Smooth muscle cell of the brain vasculature (primary cell): ENCODE measurements around the gene SLC7A9.

Experiments
- DNase-seq: peaks from one replicate; pipeline ENCODE4 v3.0.0-alpha.2; 2012; ENCODE audit warnings: low read depth, low spot score

Gene SLC7A9

DNA sequence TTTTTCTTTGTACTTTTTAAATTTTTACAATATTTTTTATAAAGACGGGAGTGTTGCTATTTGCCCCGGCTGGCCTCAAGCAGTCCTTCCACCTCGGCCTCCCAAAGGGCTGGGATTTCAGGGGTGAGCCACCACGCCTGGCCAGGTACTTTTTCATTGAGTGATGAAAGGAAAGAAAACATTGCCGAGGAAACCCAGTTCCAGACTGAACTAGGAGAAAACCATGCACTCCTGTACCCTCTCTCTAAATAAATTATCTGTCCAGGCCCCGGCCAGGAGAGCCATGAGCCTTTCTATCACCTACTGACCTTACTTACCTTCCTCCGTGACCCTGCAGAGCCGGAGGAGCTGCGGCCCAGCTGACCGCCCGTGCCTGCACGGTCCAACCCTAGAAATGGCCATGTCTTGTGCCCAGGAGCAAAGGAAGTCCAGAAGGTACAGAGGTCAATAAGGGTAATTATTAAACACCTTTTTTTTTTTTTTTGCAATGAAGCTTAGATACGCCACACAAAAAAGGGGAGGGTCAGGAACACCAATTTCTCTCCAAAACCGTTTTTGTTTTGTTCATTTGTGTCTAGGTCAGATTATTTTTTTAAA is at the start of gene SLC7A9:
TSS of gene SLC7A9 (minus strand) at position 399 of the 597 bp plus-strand sequence. CDS start 1,233 bp downstream, outside the sequence.
- DNase-seq: no peak

- DNase-seq: no peak
Measured at GRCh38 chr19:32919365-32919764, 49.8 kb upstream of the SLC7A9 start.

GRCh38 chr19:32917616-32917996 is 48.0 kb upstream of the SLC7A9 start:
- DNase-seq: no peak

DNA sequence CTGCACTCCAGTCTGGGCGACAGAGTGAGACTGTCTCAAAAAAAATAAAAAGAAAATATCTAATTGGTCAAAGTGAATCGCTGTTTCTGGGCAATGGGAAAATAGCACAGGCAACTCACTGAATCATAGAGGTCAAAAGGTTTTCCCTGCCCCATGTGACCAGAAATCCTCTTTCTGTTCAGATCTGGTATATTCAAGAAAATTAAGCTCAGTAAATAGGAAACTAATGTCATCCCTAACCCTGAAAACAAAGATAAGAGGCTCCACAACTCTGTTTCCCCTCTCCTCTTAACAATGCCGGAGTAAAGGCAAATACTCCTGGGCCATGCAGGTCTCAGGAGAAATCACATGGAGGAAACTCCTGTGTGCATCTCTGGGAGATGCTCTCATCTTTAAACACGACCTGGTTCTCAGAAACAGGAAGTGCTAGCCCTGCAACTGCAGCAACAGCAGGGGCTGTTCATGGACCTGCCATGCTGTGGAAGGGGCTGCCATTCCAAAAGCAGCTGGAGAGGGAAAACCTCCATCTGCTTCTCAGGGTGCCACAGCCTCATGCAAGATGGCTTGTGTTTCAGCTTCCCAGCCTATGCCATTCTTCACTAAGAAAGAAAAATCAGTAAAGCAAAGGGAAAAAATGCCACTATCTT is 47.5 kb upstream of the SLC7A9 start:
- no peak for DNase-seq

DNA sequence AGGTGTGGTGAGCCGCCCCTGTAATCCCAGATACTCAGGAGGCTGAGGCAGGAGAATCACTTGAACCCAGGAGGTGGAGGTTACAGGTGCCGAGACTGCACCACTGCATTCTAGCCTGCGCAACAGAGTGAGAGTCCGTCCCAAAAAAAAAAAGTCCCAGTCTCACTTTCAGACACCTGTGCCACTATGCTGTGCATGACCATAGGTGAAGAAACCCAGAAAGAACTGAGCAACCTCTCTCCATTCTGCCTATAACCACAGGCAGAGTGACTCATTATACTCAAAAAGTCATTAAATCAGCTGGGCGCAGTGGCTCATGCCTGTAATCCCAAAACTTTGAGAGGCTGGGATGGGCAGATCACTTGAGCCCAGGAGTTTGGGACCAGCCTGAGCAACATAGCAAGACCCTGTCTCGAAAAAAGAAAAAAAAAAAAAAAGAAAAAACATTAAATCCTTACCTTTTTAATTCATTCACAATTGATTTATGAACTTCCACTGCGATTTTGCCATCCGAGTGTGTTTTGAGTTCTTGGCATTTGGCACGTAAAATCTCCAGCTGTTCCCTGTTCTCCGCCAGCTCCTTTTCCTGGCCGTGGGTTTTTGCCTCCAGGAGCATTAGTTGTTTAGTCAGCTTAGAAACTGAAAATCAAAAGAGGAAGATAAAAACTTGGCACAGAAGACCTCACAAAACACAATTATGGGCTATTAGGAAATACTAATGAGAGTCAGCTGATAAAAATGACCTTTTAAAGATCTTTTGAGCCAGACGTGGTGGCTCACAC is 45.5 kb upstream of the SLC7A9 start:
- DNase-seq: no peak

DNA sequence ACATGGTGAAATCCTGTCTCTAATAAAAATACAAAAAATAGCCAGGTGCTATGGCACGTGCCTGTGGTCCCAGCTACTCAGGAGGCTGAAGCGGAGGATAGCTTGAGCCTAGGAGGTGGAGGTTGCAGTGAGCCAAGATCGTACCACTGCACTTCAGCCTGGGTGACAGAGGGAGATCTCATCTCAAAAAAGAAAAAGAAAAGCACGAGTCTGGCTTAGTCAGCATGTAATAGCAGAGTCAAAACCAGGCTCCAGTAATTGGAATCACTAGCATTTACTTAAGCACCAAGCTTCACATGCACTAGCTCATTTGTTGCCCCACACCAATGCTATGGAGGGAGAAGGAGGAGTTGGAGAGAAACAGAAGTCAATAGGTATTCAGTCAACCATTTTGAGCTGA is 41.9 kb upstream of the SLC7A9 start:
- no peak for DNase-seq

DNA sequence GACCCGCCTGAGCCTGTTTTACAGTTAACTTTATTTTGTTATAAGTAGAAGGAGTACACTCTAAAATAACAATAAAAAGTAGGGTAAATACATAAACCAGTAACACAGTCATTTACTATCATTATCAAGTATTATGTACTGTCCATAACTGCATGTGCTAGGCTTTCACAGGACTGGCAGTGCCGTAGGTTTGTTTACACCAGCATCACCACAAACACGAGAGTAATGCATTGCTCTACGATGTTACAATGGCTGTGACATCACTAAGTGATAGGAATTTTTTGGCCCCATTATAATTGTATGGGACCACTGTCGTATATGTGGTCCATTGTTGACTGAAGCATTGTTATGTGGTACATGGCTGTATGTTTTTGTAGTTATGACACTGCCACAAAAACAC is 41.3 kb upstream of the SLC7A9 start:
- no peak for DNase-seq

- DNase-seq: no peak
Measured at GRCh38 chr19:32910094-32910493, 40.5 kb upstream of the SLC7A9 start.

- DNase-seq: no peak
Measured at GRCh38 chr19:32909257-32909656, 39.7 kb upstream of the SLC7A9 start.

GRCh38 chr19:32908641-32909190 is 39.1 kb upstream of the SLC7A9 start:
- no peak for DNase-seq

DNA sequence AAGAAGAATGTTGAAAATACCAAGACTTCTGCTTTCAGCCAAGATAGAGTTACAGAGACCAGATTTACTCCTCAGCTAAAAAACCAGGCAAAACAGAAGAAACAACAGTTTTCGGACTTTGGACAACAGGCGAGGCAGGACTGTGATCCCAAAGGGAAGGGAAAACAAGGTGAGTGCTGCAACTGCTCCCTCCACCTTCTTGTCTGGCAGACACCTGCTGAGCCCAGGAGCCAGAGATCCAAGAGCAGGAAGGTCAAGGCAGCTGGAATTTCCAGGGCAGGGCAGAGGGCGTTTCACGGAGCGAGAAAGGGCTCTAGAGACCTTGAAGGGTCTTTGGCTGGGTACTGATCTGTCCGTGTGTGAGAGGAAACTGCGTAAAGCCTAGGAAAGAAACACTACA is 32.9 kb upstream of the SLC7A9 start:
- no peak for DNase-seq

DNA sequence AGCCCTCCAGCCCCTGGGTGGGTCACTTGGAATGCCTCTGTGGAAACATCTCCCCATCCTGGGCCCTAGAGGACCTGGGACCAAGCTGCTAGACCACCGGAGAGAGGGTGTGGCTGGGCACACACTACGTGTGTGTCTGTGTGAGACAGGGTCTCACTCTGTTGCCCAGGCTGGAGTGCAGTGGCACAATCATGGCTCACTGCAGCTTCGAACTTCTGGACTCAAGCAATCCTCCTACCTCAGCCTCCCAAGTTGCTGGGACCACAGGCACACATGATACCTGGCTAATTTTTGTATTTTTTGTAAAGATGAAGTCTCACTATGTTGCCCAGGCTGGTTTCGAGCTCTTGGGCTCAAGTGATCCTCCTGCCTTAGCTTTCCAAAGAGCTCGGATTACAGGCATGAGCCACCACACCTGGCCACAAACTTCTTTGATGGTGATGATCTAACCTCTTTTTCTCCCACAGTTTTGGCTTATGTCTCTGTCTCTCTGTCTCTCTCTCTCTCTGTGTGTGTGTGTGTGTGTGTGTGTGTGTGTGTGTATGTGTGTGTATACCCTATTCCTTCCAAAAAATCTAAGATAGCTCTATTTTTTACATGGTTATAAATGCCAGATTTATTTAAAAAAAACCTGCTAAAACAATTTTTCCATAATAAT is 32.1 kb upstream of the SLC7A9 start:
- no peak for DNase-seq

DNA sequence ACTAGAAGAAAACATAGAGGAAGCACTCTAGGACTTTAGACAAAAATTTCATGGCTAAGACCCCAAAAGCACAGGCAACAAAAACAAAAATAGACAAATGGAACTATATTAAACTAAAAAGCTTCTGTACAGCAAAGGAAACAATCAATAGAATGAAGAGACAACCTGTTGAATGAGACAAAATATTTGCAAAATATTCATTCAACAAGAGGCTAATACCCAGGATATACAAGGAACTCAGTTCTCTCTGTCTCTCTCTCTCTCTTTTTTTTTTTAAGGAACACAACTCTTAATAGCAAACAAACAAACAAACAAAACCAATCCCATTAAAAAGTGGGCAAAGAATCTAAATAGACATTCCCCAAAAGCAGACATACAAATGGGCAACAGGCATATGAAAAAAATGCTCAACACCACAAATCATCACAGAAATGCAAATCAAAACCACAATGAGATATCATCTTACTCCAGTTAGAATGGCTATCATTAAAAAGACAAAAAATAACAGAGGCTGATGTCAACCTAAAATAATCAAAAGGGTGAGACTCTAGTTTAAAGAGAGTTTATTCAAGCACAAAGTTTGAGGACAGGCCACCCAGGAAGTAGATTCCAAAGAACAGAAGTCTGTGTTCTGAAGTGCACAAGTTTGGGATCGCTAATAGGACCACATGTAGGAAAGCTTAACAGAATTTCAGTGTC is 27.1 kb upstream of the SLC7A9 start:
- no peak for DNase-seq

- no peak for DNase-seq
Measured at GRCh38 chr19:32895384-32895783, 25.8 kb upstream of the SLC7A9 start.

GRCh38 chr19:32891609-32892008 is 22.0 kb upstream of the SLC7A9 start:
- no peak for DNase-seq

- no peak for DNase-seq
Measured at GRCh38 chr19:32890841-32891240, 21.3 kb upstream of the SLC7A9 start.

GRCh38 chr19:32890326-32890725 is 20.8 kb upstream of the SLC7A9 start:
- DNase-seq: no peak

GRCh38 chr19:32889137-32889934 is 19.8 kb upstream of the SLC7A9 start:
- DNase-seq: no peak

DNA sequence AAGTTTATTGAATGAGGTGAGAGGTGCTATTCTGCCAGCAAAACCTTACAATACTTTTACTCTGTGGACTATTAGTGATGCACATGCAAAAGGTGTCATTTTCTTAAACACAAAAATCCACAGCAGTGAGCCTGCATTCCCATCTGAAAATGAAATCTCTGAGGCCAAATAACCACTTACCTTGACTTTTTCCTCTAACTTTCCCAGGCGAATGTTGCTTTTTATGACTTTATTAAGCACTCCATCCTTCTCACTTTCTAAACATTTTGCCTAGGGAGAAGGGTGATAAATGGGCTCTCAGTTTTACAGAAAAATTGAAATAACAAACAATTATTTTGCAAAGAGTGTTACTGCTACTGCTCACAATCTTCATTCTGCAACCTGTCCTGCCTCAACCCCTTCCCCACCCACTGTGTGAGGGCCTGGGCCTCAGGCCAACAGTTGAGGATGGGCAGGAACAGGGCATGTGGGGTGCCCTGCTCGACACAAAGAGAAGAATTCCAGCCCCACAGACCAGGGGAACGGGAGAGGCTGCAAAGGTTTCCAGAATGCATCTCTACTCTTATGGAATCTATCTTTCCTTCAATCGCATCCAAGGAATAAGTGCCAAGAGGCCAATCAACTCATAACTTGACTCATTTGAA is 18.1 kb upstream of the SLC7A9 start:
- DNase-seq: no peak

GRCh38 chr19:32886241-32886640 is 16.7 kb upstream of the SLC7A9 start:
- DNase-seq: no peak
